HepG2 (cell line): ENCODE results near the gene INTS1. TPM values are rescaled to one million over a fixed set of nuclear protein-coding genes. Genes with fewer than 3 reads are reported as not detected.

ENCODE experiments used
- ARID5B ChIP-seq: IDR thresholded peaks from 2 replicates; pipeline ENCODE4 v1.4.0; 2020; ENCODE audit warnings: mild to moderate bottlenecking, missing genetic modification reagents
- HINFP ChIP-seq: sonication (generic); formaldehyde crosslinking; IDR thresholded peaks from 2 replicates; pipeline ENCODE4 v1.4.0; 2020; ENCODE audit warnings: low read depth, mild to moderate bottlenecking, missing genetic modification reagents
- HNF4G ChIP-seq, 2 experiments: sonication (generic) in 1 of 2; formaldehyde crosslinking in 1 of 2; IDR thresholded peaks; 2 replicates each; pipeline versions ENCODE4 v1.4.0 to v1.6.1; 2011 to 2020; ENCODE audit warnings: borderline replicate concordance in 2 of 2, low read depth in 2 of 2, mild to moderate bottlenecking in 2 of 2, low read length in 1 of 2, missing genetic modification reagents in 1 of 2, moderate library complexity in 1 of 2
- MAZ ChIP-seq, 2 experiments: sonication (generic) in 1 of 2; formaldehyde crosslinking in 1 of 2; IDR thresholded peaks; 2 replicates each; pipeline versions ENCODE4 v1.5.0 to v1.6.1; 2012 to 2020; ENCODE audit warnings: low read depth in 2 of 2, mild to moderate bottlenecking in 2 of 2, borderline replicate concordance in 1 of 2, improper control_type of control experiment in 1 of 2, low read length in 1 of 2, missing genetic modification reagents in 1 of 2, moderate library complexity in 1 of 2
- MEIS2 ChIP-seq: sonication (generic); formaldehyde crosslinking; IDR thresholded peaks from 2 replicates; pipeline ENCODE4 v1.9.0; 2021; ENCODE audit warnings: mild to moderate bottlenecking, missing genetic modification reagents
- RCOR2 ChIP-seq: IDR thresholded peaks from 2 replicates; pipeline ENCODE4 v1.6.1; 2016; ENCODE audit warnings: missing biosample characterization, missing genetic modification reagents
- RXRA ChIP-seq: sonication (generic); formaldehyde crosslinking; IDR thresholded peaks from 2 replicates; pipeline ENCODE4 v1.5.1; 2020; ENCODE audit warnings: missing genetic modification reagents
- SP4 ChIP-seq: sonication (generic); formaldehyde crosslinking; IDR thresholded peaks from 2 replicates; pipeline ENCODE4 v1.8.1; 2023; ENCODE audit warnings: mild to moderate bottlenecking, missing genetic modification reagents
- TFAP4 ChIP-seq: sonication (generic); IDR thresholded peaks from 2 replicates; pipeline ENCODE4 v1.6.1; 2016; ENCODE audit warnings: low read depth, borderline replicate concordance
- USF2 ChIP-seq, 2 experiments: sonication (generic) in 1 of 2; formaldehyde crosslinking in 1 of 2; IDR thresholded peaks; 2 replicates each; pipeline versions ENCODE4 v1.5.1 to v1.6.1; 2011 to 2020; ENCODE audit warnings: borderline replicate concordance in 1 of 2, low read depth in 1 of 2, low read length in 1 of 2, mild to moderate bottlenecking in 1 of 2, missing genetic modification reagents in 1 of 2, moderate library complexity in 1 of 2
- ZNF24 ChIP-seq: fragments of 450-650 bp; IDR thresholded peaks from 2 replicates; pipeline ENCODE4 v1.6.1; 2017; ENCODE audit warnings: antibody characterized with exemption, mild to moderate bottlenecking
- ZNF333 ChIP-seq: sonication (generic); formaldehyde crosslinking; IDR thresholded peaks from 2 replicates; pipeline ENCODE4 v1.4.0; 2020; ENCODE audit warnings: mild to moderate bottlenecking, missing genetic modification reagents, borderline replicate concordance
- ZNF564 ChIP-seq: sonication (generic); formaldehyde crosslinking; IDR thresholded peaks from 2 replicates; pipeline ENCODE4 v1.8.1; 2023; ENCODE audit warnings: mild to moderate bottlenecking, missing genetic modification reagents
- ZNF724P ChIP-seq: sonication (generic); formaldehyde crosslinking; IDR thresholded peaks from 2 replicates; pipeline ENCODE4 v1.8.0; 2022; ENCODE audit warnings: missing genetic modification reagents, borderline replicate concordance
- ZNF766 ChIP-seq: sonication (generic); formaldehyde crosslinking; IDR thresholded peaks from 2 replicates; pipeline ENCODE4 v1.5.0; 2020; ENCODE audit warnings: missing genetic modification reagents, borderline replicate concordance
- polyA plus RNA-seq, 8 experiments: library from polyadenylated mRNA; depleted of rRNA in 3 of 8; stranded (reverse) in 7 of 8; unstranded in 1 of 8; fragments of >200 nt; fragmentation: Illumina TruSeq in 4 of 8; extraction: Trizol in 4 of 8; gene quantifications; 2 replicates each; pipeline versions ENCODE4 v1.2.1 to v1.2.3, GENCODE V29; 2011 to 2016; ENCODE audit warnings: low read depth in 4 of 8, missing spikeins in 1 of 8, mixed read lengths in 1 of 8; ENCODE audit not compliant: insufficient read depth in 1 of 8
- total RNA-seq, 5 experiments: library from RNA; depleted of rRNA; stranded (reverse); fragments of >200 nt; fragmentation: Illumina TruSeq; extraction: Trizol; gene quantifications; 2 replicates each; pipeline ENCODE4 v1.2.3, GENCODE V29; 2016; ENCODE audit warnings: low read depth in 1 of 5

INTS1 gene
- total and polyA plus RNA-seq, 2 of the 13 experiments (the other 11 are each of a cell fraction or from before 2014, with no cell fraction given): 13.7 to 29.0 TPM

- no peak for TF ChIP-seq USF2 (IDR thresholded peaks at IDR 0.05; ENCODE audit: low read depth, low read length)
- TF ChIP-seq USF2 (CRISPR knock-in tag; IDR thresholded peaks at IDR 0.05; ENCODE audit: borderline replicate concordance): peak; percentile 53; the same call in 1 of the 2 replicates
- TF ChIP-seq MAZ (IDR thresholded peaks at IDR 0.05; ENCODE audit: borderline replicate concordance, low read depth, low read length): peak; percentile 40; the same call in 1 of the 2 replicates
- TF ChIP-seq MAZ (CRISPR knock-in tag; IDR thresholded peaks at IDR 0.05; ENCODE audit: low read depth): 0 out of 2 replicates have a peak, but pooled peaks have one; percentile 13
- peak; percentile 26; the same call in 1 of the 2 replicates for TF ChIP-seq ARID5B (CRISPR knock-in tag)
- TF ChIP-seq RXRA: 0 out of 2 replicates have a peak, but pooled peaks have one; percentile 18
- peak; percentile 30; the same call in 1 of the 2 replicates for TF ChIP-seq HINFP (CRISPR knock-in tag)
- TF ChIP-seq ZNF766: no peak
- peak; percentile 33; the same call in 1 of the 2 replicates for TF ChIP-seq MEIS2 (CRISPR knock-in tag)
- TF ChIP-seq SP4 (CRISPR knock-in tag): peak; percentile 62; the same call in 1 of the 2 replicates
- 0 out of 2 replicates have a peak, but pooled peaks have one; percentile 81 for TF ChIP-seq ZNF333 (CRISPR knock-in tag)
- 0 out of 2 replicates have a peak, but pooled peaks have one; percentile 25 for TF ChIP-seq ZNF564 (CRISPR knock-in tag)
- peak; percentile 25; the same call in 1 of the 2 replicates for TF ChIP-seq TFAP4
- TF ChIP-seq RCOR2 (CRISPR knock-in tag): peak; percentile 99
- TF ChIP-seq HNF4G (IDR thresholded peaks at IDR 0.05; ENCODE audit: borderline replicate concordance, low read depth, low read length): peak; percentile 29; the same call in 1 of the 2 replicates
- TF ChIP-seq HNF4G (CRISPR knock-in tag; IDR thresholded peaks at IDR 0.05; ENCODE audit: borderline replicate concordance, low read depth): peak; percentile 15; the same call in 1 of the 2 replicates
- 0 out of 2 replicates have a peak, but pooled peaks have one; percentile 75 for TF ChIP-seq ZNF724P (CRISPR knock-in tag)
- TF ChIP-seq ZNF24: 0 out of 2 replicates have a peak, but pooled peaks have one; percentile 74
Observed at GRCh38 chr7:1460821-1461645, 43.2 kb downstream of the INTS1 start (continued).
